ENCODE measurements around the gene TSHZ3.

Gene TSHZ3

GRCh38 chr19:31271306-31271911 lies 77.8 kb downstream of the TSHZ3 start:
- TF ChIP-seq CTCF (IDR thresholded peaks at IDR 0.05; ENCODE audit: insufficient read depth, missing control alignments), result no peak
- FAIRE-seq (no peak), DNase-seq (ENCODE audit: insufficient read length, low spot score) (no peak)

DNA sequence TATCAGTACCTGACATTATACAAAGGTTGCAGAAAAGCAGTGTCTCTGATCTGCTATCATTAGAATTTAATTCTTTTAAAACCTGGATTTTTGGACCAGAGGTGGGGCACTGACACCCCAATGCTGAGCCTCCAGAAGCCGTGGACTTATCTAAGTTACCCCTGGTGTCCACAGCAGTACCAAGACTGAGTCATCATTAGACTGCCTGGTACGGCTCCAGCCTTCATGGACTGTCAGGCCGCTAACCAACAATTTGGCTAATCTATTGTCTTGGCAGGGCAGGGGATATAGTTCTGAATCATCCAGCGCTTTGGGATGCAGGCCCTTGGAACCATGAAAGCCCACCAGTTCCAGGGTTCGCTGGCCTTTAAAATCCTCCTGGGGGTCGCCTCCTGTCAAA lies 78.3 kb downstream of the TSHZ3 start:
- FAIRE-seq (no peak), DNase-seq (ENCODE audit: insufficient read length, low spot score) (no peak)
- no peak for TF ChIP-seq CTCF (IDR thresholded peaks at IDR 0.05; ENCODE audit: insufficient read depth, missing control alignments)

DNA sequence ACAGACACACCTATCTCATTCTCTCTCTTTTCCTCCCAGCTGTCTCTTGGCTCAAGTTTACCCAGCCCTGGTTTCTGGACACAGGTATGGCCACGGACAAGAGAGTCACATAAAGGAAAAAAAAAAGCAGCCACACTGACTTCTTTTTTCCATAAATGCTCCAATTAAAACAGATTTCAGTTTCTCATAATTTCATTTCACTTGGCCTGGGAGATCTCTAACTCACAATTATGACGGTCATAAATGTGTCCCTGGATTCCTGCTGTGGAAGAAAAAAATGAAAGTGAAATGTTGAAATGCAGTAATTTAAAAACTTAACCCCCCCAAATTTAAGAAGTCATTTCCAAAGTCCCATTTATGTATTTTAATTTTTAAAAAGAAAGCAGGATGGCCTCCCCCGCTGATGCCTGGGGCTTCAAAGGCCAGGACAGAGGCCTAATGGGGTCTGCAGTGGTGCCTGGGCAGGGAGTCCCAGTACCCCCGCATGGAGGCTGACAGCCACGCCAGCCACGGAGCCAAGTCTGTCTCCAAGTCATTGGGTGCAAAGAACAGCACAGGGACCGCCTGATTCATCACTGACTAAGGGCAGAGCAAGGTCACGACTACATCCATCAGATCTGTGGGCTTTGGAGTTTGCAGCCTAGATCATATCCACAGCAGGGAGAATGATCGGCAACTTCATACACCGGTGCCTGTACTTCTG lies 79.7 kb downstream of the TSHZ3 start:
- DNase-seq (ENCODE audit: insufficient read length, low spot score) (no peak), FAIRE-seq (no peak)
- no peak for TF ChIP-seq CTCF (IDR thresholded peaks at IDR 0.05; ENCODE audit: insufficient read depth, missing control alignments)

- no peak for TF ChIP-seq CTCF (IDR thresholded peaks at IDR 0.05; ENCODE audit: insufficient read depth, missing control alignments)
- FAIRE-seq, result no peak
- DNase-seq (ENCODE audit: insufficient read length, low spot score), result no peak
These were observed 80.4 kb downstream of the TSHZ3 start for GRCh38 chr19:31268751-31269383.

DNA sequence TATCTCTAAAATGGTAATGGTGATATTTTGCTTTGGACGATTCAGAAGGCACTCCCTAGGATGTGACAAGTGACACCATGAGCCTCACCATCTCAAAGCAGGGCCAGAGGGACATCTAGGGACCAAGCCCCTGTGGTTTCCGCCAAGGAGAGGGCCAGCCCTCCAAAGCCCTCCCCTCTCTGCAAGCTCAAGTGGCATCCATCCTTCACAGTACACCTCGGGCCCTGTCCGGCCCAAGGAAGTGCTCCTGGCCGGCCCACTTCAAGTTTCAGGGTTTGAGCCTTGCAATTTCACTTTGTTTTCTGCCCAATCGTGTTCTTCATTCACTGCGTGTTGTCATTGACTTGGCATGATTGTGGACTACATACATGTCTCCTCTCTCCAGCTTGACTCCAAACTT lies 82.5 kb downstream of the TSHZ3 start:
- DNase-seq (ENCODE audit: insufficient read length, low spot score) (no peak), FAIRE-seq (no peak)
- no peak for TF ChIP-seq CTCF (IDR thresholded peaks at IDR 0.05; ENCODE audit: insufficient read depth, missing control alignments)

DNA sequence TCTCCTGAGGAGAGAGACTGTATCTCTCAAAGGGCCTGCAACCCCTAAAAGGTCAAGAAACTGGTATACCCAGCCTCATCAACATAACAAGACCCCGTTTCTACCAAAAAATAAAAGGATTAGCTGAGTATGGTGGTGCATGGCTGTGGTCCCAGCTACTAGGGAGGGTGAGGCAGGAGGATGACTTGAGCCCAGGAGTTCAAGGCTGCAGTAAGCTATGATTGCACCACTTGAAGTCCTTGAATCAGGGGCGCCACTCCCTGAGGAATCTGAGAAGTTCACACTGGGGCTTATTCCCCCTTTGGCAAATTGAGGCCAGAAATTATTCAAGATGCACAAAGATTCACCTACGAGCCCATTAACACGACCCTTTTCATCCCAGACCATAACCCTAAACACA lies 83.0 kb downstream of the TSHZ3 start:
- no peak for TF ChIP-seq CTCF (IDR thresholded peaks at IDR 0.05; ENCODE audit: insufficient read depth, missing control alignments)
- DNase-seq (ENCODE audit: insufficient read length, low spot score) (no peak), FAIRE-seq (no peak)

All from D721Med (cell line).